Transverse colon (tissue), 4 donors: Measurements from ENCODE around the gene EYA2.

Experiments
- CTCF ChIP-seq, 5 experiments: fragments of 200-600 bp in 3 of 5; fragments of 450-650 bp in 2 of 5; sonication (generic) in 3 of 5; IDR thresholded peaks; 1 replicate in 2 of 5; 2 replicates in 3 of 5; pipeline ENCODE4 v1.5.1; 2016 to 2017; ENCODE audit warnings: antibody characterized with exemption in 5 of 5, inconsistent platforms in 3 of 5, mild to moderate bottlenecking in 2 of 5, moderate library complexity in 1 of 5
- POLR2A ChIP-seq: fragments of 450-650 bp; IDR thresholded peaks from one replicate; pipeline ENCODE4 v1.6.1; 2016; ENCODE audit warnings: antibody characterized with exemption, mild to moderate bottlenecking, moderate library complexity
- POLR2AphosphoS5 ChIP-seq, 3 donors: sonication (generic); formaldehyde crosslinking; IDR thresholded peaks; one replicate each; pipeline ENCODE4 v1.6.1; 2016; ENCODE audit warnings: antibody characterized with exemption in 3 of 3

DNA sequence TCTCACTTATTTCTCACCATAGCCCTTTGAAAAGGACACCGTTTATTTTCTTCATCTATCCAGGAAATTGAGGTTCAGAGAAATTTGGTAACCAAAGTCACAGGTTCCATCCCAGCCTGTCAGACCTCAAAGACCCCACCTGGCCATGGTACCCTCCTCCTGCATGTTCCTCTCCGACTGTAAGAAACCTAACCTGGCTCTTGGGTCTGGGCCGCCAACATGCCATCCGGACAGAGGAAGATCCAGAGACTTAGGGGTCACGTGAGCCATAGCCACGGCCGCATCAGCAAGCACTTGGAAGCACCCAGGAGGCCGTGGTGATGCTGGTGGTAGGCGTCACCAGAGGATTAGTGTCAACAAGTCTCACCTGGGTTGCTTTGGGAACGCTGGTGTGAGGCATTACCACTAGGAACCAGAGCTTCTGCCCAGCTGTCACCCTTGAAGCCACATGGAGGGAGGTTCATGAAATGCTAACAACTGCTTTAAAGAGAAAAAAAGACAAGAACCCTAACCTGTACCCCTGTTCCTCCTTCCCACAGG lies 177.1 kb downstream of the EYA2 start:
- TF ChIP-seq CTCF (IDR thresholded peaks at IDR 0.05) (no peak), POLR2AphosphoS5 (IDR thresholded peaks at IDR 0.05) (no peak), POLR2A (no peak)
